Measurements from ENCODE around the gene TEX12.

- TF ChIP-seq CTCF (IDR thresholded peaks at IDR 0.05) (no peak), POLR2A (IDR thresholded peaks at IDR 0.05) (no peak)
Measured at GRCh38 chr11:112200252-112200651, 33.1 kb downstream of the TEX12 start.
